ENCODE data around the gene FOXD4.
"Not testable (repeated sequence)": the region's sequence is repeated elsewhere in the genome, so short reads cannot be mapped to it uniquely, and the experiment has no call there.

The FOXD4 gene

DNA sequence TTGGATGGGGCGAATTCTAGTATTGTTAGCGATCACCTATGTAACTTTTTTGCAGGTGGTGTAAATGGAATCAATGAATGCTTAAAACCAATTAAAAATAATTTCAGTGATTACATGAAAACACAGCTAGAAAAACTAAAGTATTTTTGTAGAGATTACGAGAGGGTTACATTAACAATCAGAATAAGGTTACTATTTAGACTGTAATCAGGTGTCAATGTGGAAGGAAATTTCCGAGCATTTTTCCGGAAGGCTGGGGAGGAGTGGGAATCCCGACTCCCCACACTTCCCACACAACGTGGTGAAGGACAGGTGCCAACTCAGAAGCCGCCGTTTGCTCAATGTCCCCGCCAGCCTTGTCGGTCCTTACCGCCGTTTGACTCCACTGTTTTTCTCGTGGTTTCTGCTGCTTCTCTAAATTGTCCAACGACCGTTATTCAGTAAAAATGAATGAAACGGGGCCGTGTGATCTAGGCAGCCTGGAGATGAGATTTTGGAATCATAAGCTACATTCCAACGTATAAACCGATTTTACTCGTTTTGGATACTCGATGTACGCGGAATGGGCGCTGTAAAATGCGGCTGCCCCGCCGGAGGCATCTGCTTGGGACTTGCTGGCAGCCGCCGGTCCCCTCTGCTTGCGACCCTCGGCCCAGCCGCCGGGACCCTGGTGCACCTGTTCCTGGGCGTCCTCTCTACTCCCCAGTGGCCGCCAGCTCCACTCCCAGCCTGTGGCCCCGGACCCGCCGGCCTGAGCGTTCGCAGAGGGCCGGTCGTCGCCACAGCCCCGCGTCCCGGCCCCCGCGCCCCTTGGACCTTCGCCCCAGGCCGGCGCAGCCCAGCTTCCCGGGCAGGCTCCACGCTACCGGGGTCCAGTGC is 5.4 kb downstream of the FOXD4 start:
- not testable (repeated sequence) for H2AFZ ChIP-seq; H3K27me3 ChIP-seq (ENCODE audit: control insufficient read depth, insufficient read depth, low read length); H3K9me3 ChIP-seq (ENCODE audit: control insufficient read depth, low read length); H3K27ac ChIP-seq; H3K9ac ChIP-seq; H3K4me1 ChIP-seq; H3K79me2 ChIP-seq; H3K36me3 ChIP-seq (ENCODE audit: control insufficient read depth, insufficient read depth, low read length); H3K4me2 ChIP-seq (ENCODE audit: low read length); H3K4me3 ChIP-seq (ENCODE audit: low read depth, low read length)

DNA sequence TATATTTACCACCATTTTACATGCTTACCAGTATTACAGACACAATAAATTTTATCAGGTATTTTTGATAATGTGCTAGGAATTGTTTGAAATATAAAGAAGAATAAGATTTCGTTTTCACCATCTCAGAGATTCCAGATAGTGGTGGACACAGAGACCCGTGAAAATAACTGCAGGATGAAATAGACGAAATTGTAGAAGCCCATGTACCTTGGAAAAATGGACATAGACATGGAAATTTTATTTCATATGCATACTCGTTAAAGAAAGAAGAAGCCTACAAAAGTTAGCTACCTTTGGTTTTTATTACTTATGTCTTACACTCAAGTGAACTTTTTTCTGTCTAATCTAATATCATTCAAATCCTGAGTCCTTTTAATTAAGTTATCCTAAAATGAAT is 7.5 kb downstream of the FOXD4 start:
- not testable (repeated sequence) for H3K27me3 ChIP-seq (ENCODE audit: control insufficient read depth, insufficient read depth, low read length); H3K4me1 ChIP-seq; H3K9ac ChIP-seq; H3K36me3 ChIP-seq (ENCODE audit: control insufficient read depth, insufficient read depth, low read length); H3K79me2 ChIP-seq; H3K4me2 ChIP-seq (ENCODE audit: low read length); H3K27ac ChIP-seq; H2AFZ ChIP-seq; H3K9me3 ChIP-seq (ENCODE audit: control insufficient read depth, low read length); H3K4me3 ChIP-seq (ENCODE audit: low read depth, low read length)

- not testable (repeated sequence) for H3K79me2 ChIP-seq; H3K27ac ChIP-seq; H3K9ac ChIP-seq; H3K4me3 ChIP-seq (ENCODE audit: low read depth, low read length); H3K27me3 ChIP-seq (ENCODE audit: control insufficient read depth, insufficient read depth, low read length); H3K4me1 ChIP-seq; H3K4me2 ChIP-seq (ENCODE audit: low read length); H3K9me3 ChIP-seq (ENCODE audit: control insufficient read depth, low read length); H3K36me3 ChIP-seq (ENCODE audit: control insufficient read depth, insufficient read depth, low read length); H2AFZ ChIP-seq
These were observed 8.7 kb downstream of the FOXD4 start for GRCh38 chr9:109540-109939.

GRCh38 chr9:108742-109495 is 9.3 kb downstream of the FOXD4 start:
- not testable (repeated sequence) for H3K9me3 ChIP-seq (ENCODE audit: control insufficient read depth, low read length); H2AFZ ChIP-seq; H3K27ac ChIP-seq; H3K79me2 ChIP-seq; H3K4me1 ChIP-seq; H3K36me3 ChIP-seq (ENCODE audit: control insufficient read depth, insufficient read depth, low read length); H3K9ac ChIP-seq; H3K27me3 ChIP-seq (ENCODE audit: control insufficient read depth, insufficient read depth, low read length); H3K4me2 ChIP-seq (ENCODE audit: low read length); H3K4me3 ChIP-seq (ENCODE audit: low read depth, low read length)

DNA sequence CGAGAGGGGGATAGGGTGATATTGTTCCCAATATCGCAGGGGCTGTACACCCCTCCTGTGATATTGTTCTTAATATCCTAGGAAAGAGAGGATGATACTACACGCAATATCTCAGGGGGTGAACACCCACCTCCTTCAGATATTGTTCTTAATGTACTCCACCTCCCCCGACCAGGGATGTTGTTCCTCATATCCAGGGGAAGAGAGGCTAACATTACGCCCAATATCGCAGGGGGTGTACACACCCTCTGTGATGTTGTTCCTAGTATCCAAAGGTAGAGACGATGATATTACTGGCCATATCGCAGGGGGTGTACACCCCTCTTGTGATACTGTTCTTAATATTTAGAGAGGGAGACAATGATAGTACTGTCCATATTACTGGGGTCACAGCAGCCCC is 12.2 kb downstream of the FOXD4 start:
- not testable (repeated sequence) for H3K79me2 ChIP-seq; H3K4me3 ChIP-seq (ENCODE audit: low read depth, low read length); H3K27ac ChIP-seq; H3K9me3 ChIP-seq (ENCODE audit: control insufficient read depth, low read length); H2AFZ ChIP-seq; H3K36me3 ChIP-seq (ENCODE audit: control insufficient read depth, insufficient read depth, low read length); H3K27me3 ChIP-seq (ENCODE audit: control insufficient read depth, insufficient read depth, low read length); H3K4me1 ChIP-seq; H3K9ac ChIP-seq; H3K4me2 ChIP-seq (ENCODE audit: low read length)

- H3K4me2 ChIP-seq (ENCODE audit: low read length); H3K36me3 ChIP-seq (ENCODE audit: control insufficient read depth, insufficient read depth, low read length); H3K4me3 ChIP-seq (ENCODE audit: low read depth, low read length); H3K9ac ChIP-seq; H3K27ac ChIP-seq; H3K79me2 ChIP-seq; H2AFZ ChIP-seq; H3K9me3 ChIP-seq (ENCODE audit: control insufficient read depth, low read length); H3K27me3 ChIP-seq (ENCODE audit: control insufficient read depth, insufficient read depth, low read length); H3K4me1 ChIP-seq: not testable (repeated sequence)
These were observed 17.8 kb downstream of the FOXD4 start for GRCh38 chr9:100430-100829.

GRCh38 chr9:99867-100266 is 18.4 kb downstream of the FOXD4 start:
- not testable (repeated sequence) for H3K4me2 ChIP-seq (ENCODE audit: low read length); H3K79me2 ChIP-seq; H3K9me3 ChIP-seq (ENCODE audit: control insufficient read depth, low read length); H3K4me1 ChIP-seq; H3K27ac ChIP-seq; H3K9ac ChIP-seq; H2AFZ ChIP-seq; H3K4me3 ChIP-seq (ENCODE audit: low read depth, low read length); H3K27me3 ChIP-seq (ENCODE audit: control insufficient read depth, insufficient read depth, low read length); H3K36me3 ChIP-seq (ENCODE audit: control insufficient read depth, insufficient read depth, low read length)

DNA sequence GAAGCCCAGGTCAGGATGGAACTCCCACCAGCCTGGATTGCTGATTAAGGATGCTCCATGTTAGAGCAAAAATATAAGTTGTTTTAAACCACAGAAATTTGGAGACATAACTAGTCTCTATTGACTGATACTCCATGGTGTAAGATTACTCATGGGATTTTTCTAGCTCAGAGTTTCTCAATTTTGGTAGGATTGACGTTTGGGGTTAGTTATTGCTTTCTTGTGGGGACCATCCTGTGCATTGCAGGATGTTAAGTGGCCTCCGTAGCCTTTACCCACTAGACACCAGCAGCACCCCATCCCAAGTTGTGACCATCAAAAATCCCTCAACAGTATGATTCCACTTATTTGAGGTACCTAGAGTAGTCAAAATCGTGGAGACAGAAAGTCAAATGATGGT is 19.4 kb downstream of the FOXD4 start:
- H3K79me2 ChIP-seq; H2AFZ ChIP-seq; H3K9me3 ChIP-seq (ENCODE audit: control insufficient read depth, low read length); H3K4me2 ChIP-seq (ENCODE audit: low read length); H3K4me1 ChIP-seq; H3K9ac ChIP-seq; H3K27me3 ChIP-seq (ENCODE audit: control insufficient read depth, insufficient read depth, low read length); H3K27ac ChIP-seq; H3K36me3 ChIP-seq (ENCODE audit: control insufficient read depth, insufficient read depth, low read length); H3K4me3 ChIP-seq (ENCODE audit: low read depth, low read length): not testable (repeated sequence)

- not testable (repeated sequence) for H3K4me3 ChIP-seq (ENCODE audit: low read depth, low read length); H3K9me3 ChIP-seq (ENCODE audit: control insufficient read depth, low read length); H3K4me2 ChIP-seq (ENCODE audit: low read length); H3K36me3 ChIP-seq (ENCODE audit: control insufficient read depth, insufficient read depth, low read length); H3K9ac ChIP-seq; H3K27me3 ChIP-seq (ENCODE audit: control insufficient read depth, insufficient read depth, low read length); H3K4me1 ChIP-seq; H3K27ac ChIP-seq; H3K79me2 ChIP-seq; H2AFZ ChIP-seq
These were observed 23.2 kb downstream of the FOXD4 start for GRCh38 chr9:94992-95391.

DNA sequence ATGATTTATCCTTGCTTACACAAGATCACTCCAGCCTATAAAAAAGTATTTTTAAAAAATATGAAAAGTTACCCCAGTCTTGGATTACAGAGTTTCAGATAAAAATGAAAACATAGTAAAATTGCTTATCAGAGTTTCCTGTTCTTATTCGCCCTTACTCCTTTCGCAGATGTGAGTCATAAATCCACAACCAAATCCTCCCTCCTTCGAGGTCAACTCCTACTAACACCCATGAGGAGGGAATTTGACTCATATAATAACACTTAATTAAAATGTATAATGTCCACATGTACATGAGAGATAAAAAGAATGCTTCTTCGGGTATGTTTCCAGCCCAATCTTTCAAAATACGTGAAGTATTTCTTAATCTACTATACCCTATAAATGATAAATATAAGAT is 23.9 kb downstream of the FOXD4 start:
- not testable (repeated sequence) for H3K4me1 ChIP-seq; H3K4me3 ChIP-seq (ENCODE audit: low read depth, low read length); H3K9me3 ChIP-seq (ENCODE audit: control insufficient read depth, low read length); H3K9ac ChIP-seq; H3K36me3 ChIP-seq (ENCODE audit: control insufficient read depth, insufficient read depth, low read length); H2AFZ ChIP-seq; H3K79me2 ChIP-seq; H3K27me3 ChIP-seq (ENCODE audit: control insufficient read depth, insufficient read depth, low read length); H3K4me2 ChIP-seq (ENCODE audit: low read length); H3K27ac ChIP-seq

DNA sequence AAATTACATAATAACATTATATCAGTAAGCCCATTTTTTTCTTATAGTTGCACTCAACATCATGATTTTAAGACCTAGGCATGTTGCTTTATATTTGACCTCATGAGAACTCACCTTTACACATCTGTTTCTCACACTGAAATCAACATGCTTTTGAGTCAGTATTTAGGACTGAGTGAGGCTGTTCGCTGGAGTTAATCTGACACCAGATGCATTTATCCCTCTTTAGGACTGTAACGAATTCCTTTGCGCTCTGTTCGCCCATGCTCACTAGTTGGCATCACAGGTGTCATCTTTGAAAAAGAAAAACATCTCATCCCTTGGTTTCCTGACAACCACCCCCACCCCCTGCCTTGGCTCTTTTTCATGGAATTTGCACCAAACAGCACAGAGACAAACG is 24.3 kb downstream of the FOXD4 start:
- not testable (repeated sequence) for H3K27ac ChIP-seq; H3K36me3 ChIP-seq (ENCODE audit: control insufficient read depth, insufficient read depth, low read length); H3K4me1 ChIP-seq; H3K4me2 ChIP-seq (ENCODE audit: low read length); H3K9me3 ChIP-seq (ENCODE audit: control insufficient read depth, low read length); H3K9ac ChIP-seq; H3K79me2 ChIP-seq; H2AFZ ChIP-seq; H3K27me3 ChIP-seq (ENCODE audit: control insufficient read depth, insufficient read depth, low read length); H3K4me3 ChIP-seq (ENCODE audit: low read depth, low read length)

Measured in parathyroid adenoma (tissue), 2 donors.